Liver (tissue), 3 donors: ENCODE measurements around the gene NABP2.

Source experiments
- ATF3 ChIP-seq: IDR thresholded peaks from 2 replicates; pipeline ENCODE4 v1.6.1; 2016; ENCODE audit warnings: antibody characterized with exemption
- GABPA ChIP-seq, 2 donors: IDR thresholded peaks in 1 of 2; conservative IDR thresholded peaks in 1 of 2; 2 replicates each; pipeline ENCODE4 v1.6.1; 2016; ENCODE audit warnings: antibody characterized with exemption in 2 of 2, mild to moderate bottlenecking in 1 of 2, moderate library complexity in 1 of 2
- JUND ChIP-seq, 2 donors: IDR thresholded peaks; 2 replicates each; pipeline ENCODE4 v1.6.1; 2016; ENCODE audit warnings: antibody characterized with exemption in 2 of 2
- RAD21 ChIP-seq, 2 donors: IDR thresholded peaks; 2 replicates each; pipeline ENCODE4 v1.6.1; 2016; ENCODE audit warnings: antibody characterized with exemption in 2 of 2, mild to moderate bottlenecking in 2 of 2
- ZBTB33 ChIP-seq: IDR thresholded peaks from 2 replicates; pipeline ENCODE4 v1.6.1; 2016; ENCODE audit warnings: antibody characterized with exemption
- TF ChIP-seq, protein P1 (sequence below): fragments of 150-350 bp; IDR thresholded peaks from 2 replicates; pipeline ENCODE4 v1.5.1; 2017; ENCODE audit warnings: improper control_type of control experiment, low read depth, low read length; ENCODE audit not compliant: missing input control
- donor health status: healthy.
- donor health status: healthy.

GRCh38 chr12:56243731-56244181 lies 19.6 kb downstream of the NABP2 start:
- TF ChIP-seq, protein P1, sequence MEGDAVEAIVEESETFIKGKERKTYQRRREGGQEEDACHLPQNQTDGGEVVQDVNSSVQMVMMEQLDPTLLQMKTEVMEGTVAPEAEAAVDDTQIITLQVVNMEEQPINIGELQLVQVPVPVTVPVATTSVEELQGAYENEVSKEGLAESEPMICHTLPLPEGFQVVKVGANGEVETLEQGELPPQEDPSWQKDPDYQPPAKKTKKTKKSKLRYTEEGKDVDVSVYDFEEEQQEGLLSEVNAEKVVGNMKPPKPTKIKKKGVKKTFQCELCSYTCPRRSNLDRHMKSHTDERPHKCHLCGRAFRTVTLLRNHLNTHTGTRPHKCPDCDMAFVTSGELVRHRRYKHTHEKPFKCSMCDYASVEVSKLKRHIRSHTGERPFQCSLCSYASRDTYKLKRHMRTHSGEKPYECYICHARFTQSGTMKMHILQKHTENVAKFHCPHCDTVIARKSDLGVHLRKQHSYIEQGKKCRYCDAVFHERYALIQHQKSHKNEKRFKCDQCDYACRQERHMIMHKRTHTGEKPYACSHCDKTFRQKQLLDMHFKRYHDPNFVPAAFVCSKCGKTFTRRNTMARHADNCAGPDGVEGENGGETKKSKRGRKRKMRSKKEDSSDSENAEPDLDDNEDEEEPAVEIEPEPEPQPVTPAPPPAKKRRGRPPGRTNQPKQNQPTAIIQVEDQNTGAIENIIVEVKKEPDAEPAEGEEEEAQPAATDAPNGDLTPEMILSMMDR, result no peak
- TF ChIP-seq GABPA (IDR thresholded peaks at IDR 0.05 in 1 of 2, conservative IDR thresholded peaks at IDR 0.05 in 1 of 2) (no peak), ZBTB33 (no peak), ATF3 (no peak), RAD21 (IDR thresholded peaks at IDR 0.05) (no peak), JUND (IDR thresholded peaks at IDR 0.05) (no peak)
